DOHH2 (cell line): ENCODE measurements around the gene TMEM260.

Source experiments
- EZH2phosphoT487 ChIP-seq: fragments of 200-600 bp; sonication (generic); IDR thresholded peaks from 2 replicates; pipeline ENCODE4 v1.6.1; 2017; ENCODE audit warnings: borderline replicate concordance, mild to moderate bottlenecking, antibody characterized with exemption, low read length, moderate library complexity, mixed read lengths
- TF ChIP-seq, protein P1 (sequence below): fragments of 200-600 bp; sonication (generic); IDR thresholded peaks from one replicate; pipeline ENCODE4 v1.5.1; 2014; ENCODE audit warnings: antibody characterized with exemption, mild to moderate bottlenecking, low read depth, low read length; ENCODE audit not compliant: poor library complexity, severe bottlenecking

DNA sequence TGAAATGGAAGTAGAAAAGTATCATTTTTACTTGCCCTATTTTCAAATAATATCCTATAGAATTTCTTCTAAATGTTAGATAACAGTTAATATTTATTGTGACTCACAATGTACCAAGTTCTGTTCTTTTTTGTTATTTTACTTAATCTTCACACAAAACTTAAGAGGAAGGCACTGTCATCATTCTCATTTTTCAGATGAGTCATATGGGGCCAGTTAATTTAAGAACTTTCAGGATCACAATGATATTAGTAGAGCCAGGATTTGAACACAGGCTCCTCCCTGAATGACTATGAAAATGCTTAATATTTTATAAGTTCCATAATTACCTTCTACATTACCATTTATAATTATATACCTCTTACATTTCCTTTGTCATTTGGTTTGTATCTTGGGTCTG is 10.4 kb upstream of the TMEM260 start:
- TF ChIP-seq, protein P1, sequence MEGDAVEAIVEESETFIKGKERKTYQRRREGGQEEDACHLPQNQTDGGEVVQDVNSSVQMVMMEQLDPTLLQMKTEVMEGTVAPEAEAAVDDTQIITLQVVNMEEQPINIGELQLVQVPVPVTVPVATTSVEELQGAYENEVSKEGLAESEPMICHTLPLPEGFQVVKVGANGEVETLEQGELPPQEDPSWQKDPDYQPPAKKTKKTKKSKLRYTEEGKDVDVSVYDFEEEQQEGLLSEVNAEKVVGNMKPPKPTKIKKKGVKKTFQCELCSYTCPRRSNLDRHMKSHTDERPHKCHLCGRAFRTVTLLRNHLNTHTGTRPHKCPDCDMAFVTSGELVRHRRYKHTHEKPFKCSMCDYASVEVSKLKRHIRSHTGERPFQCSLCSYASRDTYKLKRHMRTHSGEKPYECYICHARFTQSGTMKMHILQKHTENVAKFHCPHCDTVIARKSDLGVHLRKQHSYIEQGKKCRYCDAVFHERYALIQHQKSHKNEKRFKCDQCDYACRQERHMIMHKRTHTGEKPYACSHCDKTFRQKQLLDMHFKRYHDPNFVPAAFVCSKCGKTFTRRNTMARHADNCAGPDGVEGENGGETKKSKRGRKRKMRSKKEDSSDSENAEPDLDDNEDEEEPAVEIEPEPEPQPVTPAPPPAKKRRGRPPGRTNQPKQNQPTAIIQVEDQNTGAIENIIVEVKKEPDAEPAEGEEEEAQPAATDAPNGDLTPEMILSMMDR: no peak
- no peak for TF ChIP-seq EZH2phosphoT487
